Pancreas (tissue), 10 donors: Measurements from ENCODE around the gene CTRL. TPM values are rescaled to one million over a fixed set of nuclear protein-coding genes. Genes with fewer than 3 reads are reported as not detected.

Experiments
- ATAC-seq, 4 donors: fragments of 200-7000 bp; cut with Tn5 transposase; one replicate each; pipeline versions ENCODE4 v1.8.0 to v1.9.1; 2020; ENCODE audit warnings: mild to moderate bottlenecking in 4 of 4, moderate library complexity in 4 of 4
- DNase-seq, 6 donors: peaks; one replicate each; pipeline ENCODE4 v3.0.0-alpha.2; 2020
- FAIRE-seq: peaks from 2 replicates; lab custom pipeline; 2012; peaks lifted over from hg19 to GRCh38; lab: Jason Lieb, UNC
- H3K27ac ChIP-seq, 4 donors: fragments of 200-600 bp; sonication (generic); 1 replicate in 3 of 4; 2 replicates in 1 of 4; pipeline versions ENCODE4 v1.5.0 to v1.8.0; 2020
- H3K27me3 ChIP-seq, 4 donors: fragments of 200-600 bp; one replicate each; pipeline ENCODE4 v1.8.0; 2021
- H3K36me3 ChIP-seq, 3 donors: fragments of 200-600 bp; sonication (generic) in 1 of 3; one replicate each; pipeline versions ENCODE4 v1.5.0 to v1.8.0; 2020 to 2021
- H3K4me1 ChIP-seq, 3 donors: fragments of 200-600 bp; one replicate each; pipeline ENCODE4 v1.8.0; 2021
- H3K4me3 ChIP-seq, 4 donors: fragments of 200-600 bp; sonication (generic) in 2 of 4; one replicate each; pipeline versions ENCODE4 v1.5.0 to v1.8.0; 2020 to 2021
- H3K9me3 ChIP-seq, 4 donors: fragments of 200-600 bp; one replicate each; pipeline ENCODE4 v1.8.0; 2021
- WGBS, 2 donors: extraction: QIAGEN DNeasy Blood & Tissue Kit; methylation state at CpG; one replicate each; pipeline ENCODE4 v1.1.7; 2013; 5-methylcytosine and 5-hydroxymethylcytosine counted together
- intact Hi-C, 3 donors: fragments of 100-400 bp; cut with DNase I; formaldehyde crosslinking; loops; one replicate each; pipeline versions ENCODE4 v1.11.1 to v1.14.2; 2022
- polyA plus RNA-seq, 2 donors: library from polyadenylated mRNA; stranded (reverse); fragments of 200-250 nt; gene quantifications; one replicate each; pipeline ENCODE4 v1.2.3, GENCODE V29; 2013
- total RNA-seq, 6 donors: library from RNA; stranded (reverse); fragmentation: NEBNext Ultra II Directional in 4 of 6; extraction: Animal tissue kit (Norgen Biotek cat#: 25700) in 4 of 6; gene quantifications; one replicate each; pipeline versions ENCODE4 v1.2.1 to v1.2.4, GENCODE V29; 2021 to 2023
- TF ChIP-seq, protein P1 (sequence below), 4 donors: fragments of 200-600 bp; sonication (generic) in 3 of 4; IDR thresholded peaks; one replicate each; pipeline versions ENCODE4 v1.5.0 to v1.8.0; 2021; ENCODE audit warnings: antibody characterized with exemption in 4 of 4
- donor health status: healthy with polysubstance abuse.
- donor health status: DM: no; HTN: no; CAD: no; lungs with moderate emphysema.
- donor health status: DM: no; HTN: no; CAD: no.
- donor health status: control.
- donor health status: control.
- donor health status: Bipolar disorder and iron deficiency.
- donor health status: DM: yes; HTN: yes; CAD: no.
- donor health status: DM: no; HTN: no; CAD: no.
- donor health status: DM: no; HTN: no; CAD: no.
- donor health status: DM: yes; HTN: yes; CAD: no.

Gene CTRL
- total and polyA plus RNA-seq, 8 donors: 559 to 2,165 (median 673) TPM

- TF ChIP-seq, protein P1, sequence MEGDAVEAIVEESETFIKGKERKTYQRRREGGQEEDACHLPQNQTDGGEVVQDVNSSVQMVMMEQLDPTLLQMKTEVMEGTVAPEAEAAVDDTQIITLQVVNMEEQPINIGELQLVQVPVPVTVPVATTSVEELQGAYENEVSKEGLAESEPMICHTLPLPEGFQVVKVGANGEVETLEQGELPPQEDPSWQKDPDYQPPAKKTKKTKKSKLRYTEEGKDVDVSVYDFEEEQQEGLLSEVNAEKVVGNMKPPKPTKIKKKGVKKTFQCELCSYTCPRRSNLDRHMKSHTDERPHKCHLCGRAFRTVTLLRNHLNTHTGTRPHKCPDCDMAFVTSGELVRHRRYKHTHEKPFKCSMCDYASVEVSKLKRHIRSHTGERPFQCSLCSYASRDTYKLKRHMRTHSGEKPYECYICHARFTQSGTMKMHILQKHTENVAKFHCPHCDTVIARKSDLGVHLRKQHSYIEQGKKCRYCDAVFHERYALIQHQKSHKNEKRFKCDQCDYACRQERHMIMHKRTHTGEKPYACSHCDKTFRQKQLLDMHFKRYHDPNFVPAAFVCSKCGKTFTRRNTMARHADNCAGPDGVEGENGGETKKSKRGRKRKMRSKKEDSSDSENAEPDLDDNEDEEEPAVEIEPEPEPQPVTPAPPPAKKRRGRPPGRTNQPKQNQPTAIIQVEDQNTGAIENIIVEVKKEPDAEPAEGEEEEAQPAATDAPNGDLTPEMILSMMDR (IDR thresholded peaks at IDR 0.05): no peak
- ATAC-seq (peak; percentile 29 to 72 (median 45)), FAIRE-seq (no peak), DNase-seq (peak in 5 of 6 donors; percentile 72 to 94 (median 85))
- H3K27ac ChIP-seq: peak overlapping the region; percentile 70 to 85 (median 80)
- H3K4me3 ChIP-seq: no peak overlapping the region
- no peaks in the 10 kb centered on the region for H3K27me3 ChIP-seq
- peaks cover 0 to 5% (median 4%) of the 10 kb centered on the region in 3 donors for H3K4me1 ChIP-seq
- intact Hi-C loops: loop anchor here in 1 of 3 donors (10.0 kb wide), 1 partner anchor 251 kb away; no protein-coding TSS in a partner anchor
- H3K36me3 ChIP-seq: peaks cover 0 to 5% (median 0%) of the 10 kb centered on the region in 3 donors
- WGBS, 2 donors: 20 to 26% methylated on average over 13 of the region's 13 CpGs
- no peaks in the 10 kb centered on the region for H3K9me3 ChIP-seq
Observed at GRCh38 chr16:67926181-67926750, 5.4 kb downstream of the CTRL start.

DNA sequence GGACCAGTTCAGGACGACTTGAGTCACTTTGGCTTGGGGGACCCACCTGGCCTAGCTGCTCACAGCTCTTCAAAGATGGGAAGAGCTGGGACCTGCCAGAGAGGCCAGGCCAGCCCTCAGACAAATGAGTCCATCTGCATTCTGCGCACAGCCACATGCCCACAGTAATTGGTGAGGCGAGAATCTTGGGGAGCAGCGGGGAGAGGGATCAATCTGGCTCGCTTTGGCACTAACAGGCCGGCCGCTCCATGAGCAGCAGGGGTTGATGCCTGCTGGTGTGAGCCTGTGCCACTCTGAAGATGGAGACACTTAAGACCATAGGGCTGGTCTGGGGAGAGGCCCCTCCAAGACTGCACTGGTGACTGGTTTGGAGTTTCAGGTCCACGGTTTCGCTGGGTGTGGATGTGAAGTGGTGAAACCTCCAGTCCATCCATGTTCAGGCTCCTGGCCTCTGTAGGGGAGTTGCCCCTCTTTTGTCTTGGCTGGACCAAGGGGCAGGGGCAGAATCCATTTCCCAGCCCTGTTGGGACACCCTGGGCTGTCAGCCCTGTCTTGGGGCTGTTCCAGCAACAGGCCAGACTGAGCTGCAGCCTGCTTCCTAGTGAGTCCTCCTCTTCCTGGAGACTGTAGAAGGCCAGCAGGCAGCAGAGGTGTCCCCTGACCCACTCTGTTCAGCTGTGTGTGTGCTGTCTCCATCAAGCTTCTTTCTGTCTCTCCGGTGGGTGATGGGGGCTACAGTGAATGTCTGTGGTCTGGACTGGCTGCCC lies 7.3 kb downstream of the CTRL start:
- peak overlapping the region in 1 of 4 donors; percentile 23 for H3K27ac ChIP-seq
- H3K9me3 ChIP-seq: no peaks in the 10 kb centered on the region
- no peaks in the 10 kb centered on the region for H3K27me3 ChIP-seq
- intact Hi-C loops: loop anchor here in 1 of 3 donors (10.0 kb wide), 1 partner anchor 250 kb away; no protein-coding TSS in a partner anchor
- 70 to 74% methylated on average over 10 of the region's 10 CpGs for WGBS, 2 donors
- no peaks in the 10 kb centered on the region for H3K36me3 ChIP-seq
- FAIRE-seq (no peak), DNase-seq (peak in 3 of 6 donors; percentile 49 to 81 (median 61)), ATAC-seq (peak in 1 of 4 donors; percentile 0)
- peaks cover 0 to 4% (median 3%) of the 10 kb centered on the region in 3 donors for H3K4me1 ChIP-seq
- TF ChIP-seq, protein P1 (IDR thresholded peaks at IDR 0.05): no peak
- no peak overlapping the region for H3K4me3 ChIP-seq

DNA sequence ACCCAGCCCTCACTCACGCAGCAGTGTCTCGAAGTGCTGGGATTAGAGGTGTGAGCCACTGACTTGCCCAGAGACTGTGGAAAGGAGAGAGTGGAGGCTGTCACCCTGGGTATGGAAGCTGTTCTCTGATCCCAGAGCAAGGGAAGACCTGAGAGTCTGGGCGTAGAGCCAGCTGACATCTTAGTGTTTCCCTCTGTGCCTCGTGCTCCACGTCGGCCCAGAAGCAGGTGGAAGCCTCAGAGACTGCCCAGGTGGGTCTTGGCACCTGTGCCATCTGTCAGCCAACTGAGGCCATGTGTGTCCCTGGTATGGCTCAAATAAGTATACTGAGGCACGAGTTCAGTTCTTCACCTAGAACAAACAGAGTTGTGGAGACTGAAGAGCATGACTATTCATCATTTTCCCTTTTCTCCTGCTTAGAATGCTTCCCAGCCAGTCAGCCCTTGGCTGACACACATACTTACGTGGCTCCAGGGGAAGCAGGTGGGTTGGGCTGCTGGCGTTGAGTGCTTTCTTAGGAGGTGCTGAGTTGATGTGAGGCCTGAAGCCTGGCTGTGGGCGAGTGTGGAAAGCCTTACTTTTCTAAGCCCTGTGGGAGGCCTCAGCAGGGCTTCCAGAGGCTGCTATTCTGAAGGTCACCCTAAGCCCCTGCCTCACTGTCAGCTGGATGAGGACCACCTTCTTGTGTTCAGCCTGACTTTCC lies 8.1 kb downstream of the CTRL start:
- H3K36me3 ChIP-seq: no peaks in the 10 kb centered on the region
- no peak overlapping the region for H3K4me3 ChIP-seq
- H3K27ac ChIP-seq: peak overlapping the region in 2 of 4 donors; percentile 2 to 23
- DNase-seq (peak in 3 of 6 donors; percentile 52 to 80 (median 61)), ATAC-seq (peak in 1 of 4 donors; percentile 17), FAIRE-seq (no peak)
- WGBS, 2 donors: 49 to 52% methylated on average over 10 of the region's 10 CpGs
- H3K9me3 ChIP-seq: no peaks in the 10 kb centered on the region
- TF ChIP-seq, protein P1 (IDR thresholded peaks at IDR 0.05): no peak
- H3K4me1 ChIP-seq: peaks cover 0 to 3% (median 0%) of the 10 kb centered on the region in 3 donors
- intact Hi-C loops: loop anchor here in 1 of 3 donors (10.0 kb wide), 1 partner anchor 249 kb away; no protein-coding TSS in a partner anchor
- H3K27me3 ChIP-seq: no peaks in the 10 kb centered on the region

DNA sequence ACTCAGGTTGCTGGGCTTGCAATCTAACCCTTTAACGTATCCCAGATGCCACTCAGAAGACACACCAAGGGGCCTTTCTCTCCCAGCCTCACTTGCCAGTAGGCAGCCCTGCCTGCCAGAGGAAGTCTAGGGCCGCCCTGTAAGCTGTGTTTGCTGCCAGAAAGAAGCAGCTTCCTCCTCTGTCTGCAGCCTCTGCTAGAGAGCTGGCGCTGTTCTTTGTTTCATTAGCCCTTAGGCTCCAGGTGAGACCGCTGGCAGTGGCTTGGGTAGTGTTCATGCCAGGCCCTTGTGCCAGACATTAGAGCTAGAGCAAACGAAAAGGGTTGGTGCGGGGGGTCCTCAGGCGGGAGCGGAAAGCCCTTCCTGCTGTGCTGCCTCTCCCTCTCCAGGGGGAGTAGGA lies 8.9 kb downstream of the CTRL start:
- no peaks in the 10 kb centered on the region for H3K27me3 ChIP-seq
- FAIRE-seq (no peak), ATAC-seq (no peak), DNase-seq (peak in 2 of 6 donors; percentile 28 to 57)
- no peaks in the 10 kb centered on the region for H3K9me3 ChIP-seq
- TF ChIP-seq, protein P1 (IDR thresholded peaks at IDR 0.05): no peak
- no peak overlapping the region for H3K4me3 ChIP-seq
- intact Hi-C loops: loop anchor here in 1 of 3 donors (10.0 kb wide), 1 partner anchor 248 kb away; no protein-coding TSS in a partner anchor
- H3K36me3 ChIP-seq: no peaks in the 10 kb centered on the region
- H3K27ac ChIP-seq: peak overlapping the region in 1 of 4 donors; percentile 12
- WGBS, 2 donors: 63 to 70% methylated on average over 8 of the region's 8 CpGs
- peaks cover 0 to 3% (median 0%) of the 10 kb centered on the region in 3 donors for H3K4me1 ChIP-seq
